ENCODE measurements around the gene SLC25A40.
"Not testable (repeated sequence)": the region's sequence is repeated elsewhere in the genome, so short reads cannot be mapped to it uniquely, and the experiment has no call there.

The SLC25A40 gene

GRCh38 chr7:87870471-87870870 lies 5.7 kb downstream of the SLC25A40 start:
- H3K4me3 ChIP-seq (ENCODE audit: low read length) = no peak overlapping the region
- no peak overlapping the region for H3K27ac ChIP-seq (ENCODE audit: low read depth, low read length)
- peaks cover 9% of the 10 kb centered on the region for H3K4me1 ChIP-seq (ENCODE audit: insufficient read depth, low read length)
- no peak overlapping the region for H3K9ac ChIP-seq (ENCODE audit: low read depth, low read length)
- H3K9me3 ChIP-seq (ENCODE audit: insufficient read depth, low read depth, low read length) = peaks cover 35% of the 10 kb centered on the region
- WGBS = 98% methylated on average over 4 of the region's 4 CpGs
- H3K27me3 ChIP-seq (ENCODE audit: insufficient read depth, low read length) = no peaks in the 10 kb centered on the region
- H3K36me3 ChIP-seq (ENCODE audit: insufficient read depth, low read length) = peaks cover 40% of the 10 kb centered on the region

GRCh38 chr7:87866533-87866932 lies 9.6 kb downstream of the SLC25A40 start:
- H3K4me3 ChIP-seq (ENCODE audit: low read length); H3K4me1 ChIP-seq (ENCODE audit: insufficient read depth, low read length); H3K27ac ChIP-seq (ENCODE audit: low read depth, low read length); H3K27me3 ChIP-seq (ENCODE audit: insufficient read depth, low read length); H3K9ac ChIP-seq (ENCODE audit: low read depth, low read length): not testable (repeated sequence)
- WGBS = 97% methylated on average over 6 of the region's 6 CpGs
- H3K36me3 ChIP-seq (ENCODE audit: insufficient read depth, low read length) = peaks cover 36% of the 10 kb centered on the region
- H3K9me3 ChIP-seq (ENCODE audit: insufficient read depth, low read depth, low read length) = peaks cover 28% of the 10 kb centered on the region

GRCh38 chr7:87866089-87866488 lies 10.1 kb downstream of the SLC25A40 start:
- 0 out of 2 replicates have a peak, but pooled peaks cover 4% of the 10 kb centered on the region for H3K4me1 ChIP-seq (ENCODE audit: insufficient read depth, low read length)
- no peaks in the 10 kb centered on the region for H3K27me3 ChIP-seq (ENCODE audit: insufficient read depth, low read length)
- H3K36me3 ChIP-seq (ENCODE audit: insufficient read depth, low read length) = peaks cover 32% of the 10 kb centered on the region
- H3K9ac ChIP-seq (ENCODE audit: low read depth, low read length) = no peak overlapping the region
- H3K27ac ChIP-seq (ENCODE audit: low read depth, low read length) = no peak overlapping the region
- no peak overlapping the region for H3K4me3 ChIP-seq (ENCODE audit: low read length)
- H3K9me3 ChIP-seq (ENCODE audit: insufficient read depth, low read depth, low read length) = peaks cover 23% of the 10 kb centered on the region
- 95% methylated on average over 2 of the region's 2 CpGs for WGBS

- Histone ChIP-seq H3K36me3 (ENCODE audit: insufficient read depth, low read length) (peaks cover 57% of the 10 kb centered on the region), H3K4me1 (ENCODE audit: insufficient read depth, low read length) (no peaks in the 10 kb centered on the region; the same call in 1 of the 2 replicates), H3K9me3 (ENCODE audit: insufficient read depth, low read depth, low read length) (no peaks in the 10 kb centered on the region), H3K9ac (ENCODE audit: low read depth, low read length) (no peak overlapping the region), H3K4me3 (ENCODE audit: low read length) (no peak overlapping the region), H3K27ac (ENCODE audit: low read depth, low read length) (no peak overlapping the region), H3K27me3 (ENCODE audit: insufficient read depth, low read length) (no peaks in the 10 kb centered on the region)
- 96% methylated on average over 3 of the region's 3 CpGs for WGBS
These were observed 17.6 kb downstream of the SLC25A40 start for GRCh38 chr7:87858417-87859100.

- H3K36me3 ChIP-seq (ENCODE audit: insufficient read depth, low read length) = peaks cover 70% of the 10 kb centered on the region
- H3K4me1 ChIP-seq (ENCODE audit: insufficient read depth, low read length) = no peaks in the 10 kb centered on the region; the same call in 1 of the 2 replicates
- 100% methylated on average over 1 of the region's 1 CpG for WGBS
These were observed 22.8 kb downstream of the SLC25A40 start for GRCh38 chr7:87853237-87853864.

GRCh38 chr7:87852306-87852705 lies 23.9 kb downstream of the SLC25A40 start:
- WGBS = 93% methylated on average over 6 of the region's 6 CpGs
- Histone ChIP-seq H3K36me3 (ENCODE audit: insufficient read depth, low read length) (peaks cover 61% of the 10 kb centered on the region), H3K27me3 (ENCODE audit: insufficient read depth, low read length) (no peaks in the 10 kb centered on the region), H3K27ac (ENCODE audit: low read depth, low read length) (no peak overlapping the region), H3K4me1 (ENCODE audit: insufficient read depth, low read length) (no peaks in the 10 kb centered on the region; the same call in 1 of the 2 replicates), H3K4me3 (ENCODE audit: low read length) (no peak overlapping the region), H3K9me3 (ENCODE audit: insufficient read depth, low read depth, low read length) (no peaks in the 10 kb centered on the region), H3K9ac (ENCODE audit: low read depth, low read length) (no peak overlapping the region)

More at GRCh38 chr7:87853237-87853864, 22.8 kb downstream of the SLC25A40 start:
- no peak overlapping the region for H3K4me3 ChIP-seq (ENCODE audit: low read length)
- no peak overlapping the region for H3K27ac ChIP-seq (ENCODE audit: low read depth, low read length)
- H3K9me3 ChIP-seq (ENCODE audit: insufficient read depth, low read depth, low read length) = no peaks in the 10 kb centered on the region
- no peaks in the 10 kb centered on the region for H3K27me3 ChIP-seq (ENCODE audit: insufficient read depth, low read length)
- H3K9ac ChIP-seq (ENCODE audit: low read depth, low read length) = no peak overlapping the region

GRCh38 chr7:87850836-87851593 lies 25.1 kb downstream of the SLC25A40 start:
- WGBS = 90% methylated on average over 1 of the region's 1 CpG
- H3K9me3 ChIP-seq (ENCODE audit: insufficient read depth, low read depth, low read length) = no peaks in the 10 kb centered on the region
- no peak overlapping the region for H3K4me3 ChIP-seq (ENCODE audit: low read length)
- no peak overlapping the region for H3K27ac ChIP-seq (ENCODE audit: low read depth, low read length)
- H3K27me3 ChIP-seq (ENCODE audit: insufficient read depth, low read length) = no peaks in the 10 kb centered on the region
- H3K9ac ChIP-seq (ENCODE audit: low read depth, low read length) = no peak overlapping the region
- no peaks in the 10 kb centered on the region; the same call in 1 of the 2 replicates for H3K4me1 ChIP-seq (ENCODE audit: insufficient read depth, low read length)
- H3K36me3 ChIP-seq (ENCODE audit: insufficient read depth, low read length) = peaks cover 61% of the 10 kb centered on the region

- Histone ChIP-seq H3K27me3 (ENCODE audit: insufficient read depth, low read length) (no peaks in the 10 kb centered on the region), H3K36me3 (ENCODE audit: insufficient read depth, low read length) (peaks cover 9% of the 10 kb centered on the region; the same call in 1 of the 2 replicates), H3K4me3 (ENCODE audit: low read length) (no peak overlapping the region), H3K4me1 (ENCODE audit: insufficient read depth, low read length) (no peaks in the 10 kb centered on the region), H3K27ac (ENCODE audit: low read depth, low read length) (no peak overlapping the region), H3K9me3 (ENCODE audit: insufficient read depth, low read depth, low read length) (no peaks in the 10 kb centered on the region), H3K9ac (ENCODE audit: low read depth, low read length) (no peak overlapping the region)
- WGBS = no CpG with 5 or more reads among the region's 1 CpG
These were observed 38.6 kb downstream of the SLC25A40 start for GRCh38 chr7:87837597-87837996.

DNA sequence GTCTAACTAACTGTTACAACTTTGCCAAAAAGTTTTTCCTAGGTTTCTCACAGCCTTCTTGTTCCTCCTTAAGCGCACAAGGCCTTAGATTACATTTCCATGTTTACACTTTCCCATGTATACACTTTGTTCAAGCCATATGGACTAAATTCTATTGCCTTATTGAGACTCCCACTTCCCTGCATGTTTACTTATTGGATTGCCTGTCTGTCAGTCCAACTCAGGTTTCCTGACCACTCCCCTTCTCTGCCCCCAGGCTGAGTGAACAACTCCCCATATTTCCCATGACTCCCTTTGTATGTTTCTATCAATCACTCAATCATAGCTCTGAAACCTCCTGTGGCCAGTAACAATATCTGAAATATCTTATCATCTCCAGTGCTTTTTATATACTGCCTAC lies 43.0 kb downstream of the SLC25A40 start:
- Histone ChIP-seq H3K27ac (ENCODE audit: low read depth, low read length) (no peak overlapping the region), H3K36me3 (ENCODE audit: insufficient read depth, low read length) (peaks cover 12% of the 10 kb centered on the region; the same call in 1 of the 2 replicates), H3K4me1 (ENCODE audit: insufficient read depth, low read length) (no peaks in the 10 kb centered on the region), H3K9me3 (ENCODE audit: insufficient read depth, low read depth, low read length) (peaks cover 2% of the 10 kb centered on the region; the same call in 1 of the 2 replicates), H3K9ac (ENCODE audit: low read depth, low read length) (no peak overlapping the region), H3K27me3 (ENCODE audit: insufficient read depth, low read length) (no peaks in the 10 kb centered on the region), H3K4me3 (ENCODE audit: low read length) (no peak overlapping the region)
- 95% methylated on average over 1 of the region's 1 CpG for WGBS

DNA sequence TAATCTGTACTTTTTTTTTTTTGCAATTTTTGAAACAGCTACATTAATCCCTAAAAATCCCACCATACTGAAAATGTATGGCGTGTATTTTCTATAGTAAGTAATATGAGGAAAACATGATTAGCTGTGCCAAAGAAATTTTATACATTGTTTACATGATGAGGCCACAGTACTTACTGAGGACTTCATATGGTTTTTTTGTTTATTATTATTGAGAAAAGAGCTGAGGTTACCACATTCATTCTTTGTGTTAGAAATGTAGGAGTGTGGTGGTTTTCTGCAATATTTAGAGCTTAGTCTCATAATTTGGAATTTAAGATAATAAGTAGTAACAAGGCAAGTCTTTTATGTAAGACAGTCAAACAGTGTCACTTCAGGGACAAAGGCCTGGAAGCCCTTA lies 45.1 kb downstream of the SLC25A40 start:
- WGBS = 88% methylated on average over 1 of the region's 1 CpG

DNA sequence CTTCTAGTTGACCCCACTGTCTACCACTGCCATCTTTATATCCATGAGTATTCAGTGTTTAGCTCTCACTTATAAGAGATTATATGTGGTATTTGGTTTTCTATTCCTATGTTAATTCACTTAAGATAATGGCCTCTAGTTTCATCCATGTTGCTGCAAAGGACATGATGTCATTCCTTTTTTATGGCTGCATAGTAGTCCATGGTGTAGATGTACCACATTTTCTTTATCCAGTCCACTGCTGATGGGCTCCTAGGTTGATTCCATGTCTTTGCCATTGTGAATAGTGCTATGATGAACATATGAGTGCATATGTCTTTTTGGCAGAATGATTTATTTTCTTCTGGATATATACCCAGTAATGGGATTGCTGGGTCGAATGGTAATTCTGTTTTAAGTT lies 47.8 kb downstream of the SLC25A40 start:
- H3K4me1 ChIP-seq (ENCODE audit: insufficient read depth, low read length); H3K27me3 ChIP-seq (ENCODE audit: insufficient read depth, low read length); H3K36me3 ChIP-seq (ENCODE audit: insufficient read depth, low read length); H3K9ac ChIP-seq (ENCODE audit: low read depth, low read length); H3K27ac ChIP-seq (ENCODE audit: low read depth, low read length); H3K4me3 ChIP-seq (ENCODE audit: low read length): not testable (repeated sequence)
- H3K9me3 ChIP-seq (ENCODE audit: insufficient read depth, low read depth, low read length) = peaks cover 17% of the 10 kb centered on the region
- WGBS = no CpG with 5 or more reads among the region's 1 CpG

More for the DNA sequence above, 45.1 kb downstream of the SLC25A40 start:
- Histone ChIP-seq H3K4me1 (ENCODE audit: insufficient read depth, low read length) (no peaks in the 10 kb centered on the region), H3K27ac (ENCODE audit: low read depth, low read length) (no peak overlapping the region), H3K4me3 (ENCODE audit: low read length) (no peak overlapping the region), H3K27me3 (ENCODE audit: insufficient read depth, low read length) (no peaks in the 10 kb centered on the region), H3K36me3 (ENCODE audit: insufficient read depth, low read length) (peaks cover 9% of the 10 kb centered on the region; the same call in 1 of the 2 replicates), H3K9me3 (ENCODE audit: insufficient read depth, low read depth, low read length) (peaks cover 4% of the 10 kb centered on the region; the same call in 1 of the 2 replicates), H3K9ac (ENCODE audit: low read depth, low read length) (no peak overlapping the region)

Measured in HUES64 (cell line).